Panc1 (cell line): ENCODE results near the gene KIFBP. TPM values are rescaled to one million over a fixed set of nuclear protein-coding genes. Genes with fewer than 3 reads are reported as not detected.

ENCODE experiments used
- ATAC-seq: fragments of 200-7000 bp; cut with Tn5 transposase; 2 replicates; pipeline ENCODE4 v1.9.1; 2020; ENCODE audit warnings: mild to moderate bottlenecking, moderate library complexity
- BruUV-seq: library from RNA; stranded (reverse); fragments of 400-500 nt; replicated peaks from 2 replicates; lab custom pipeline; 2021; lab: Mats Ljungman, UMichigan
- CTCF ChIA-PET: fragments of 300-600 bp; sonication (Branson Sonifier 250); formaldehyde crosslinking; loops from one replicate; lab custom pipeline; 2022; ENCODE audit warnings: antibody characterized with exemption; lab: Charles Lee
- POLR2A ChIA-PET: fragments of 300-600 bp; sonication (Branson Sonifier 250); formaldehyde crosslinking; loops from one replicate; lab custom pipeline; 2022; ENCODE audit warnings: antibody characterized with exemption; lab: Charles Lee
- DNase-seq: peaks from one replicate; pipeline ENCODE4 v3.0.0-alpha.2; 2010; ENCODE audit warnings: low read depth, low spot score
- H3K27ac ChIP-seq: 2 replicates; pipeline ENCODE4 v1.5.1; 2011; ENCODE audit warnings: mild to moderate bottlenecking, low read length, inconsistent platforms
- H3K27me3 ChIP-seq: fragments of 200-500 bp; sonication (Bioruptor generic); 2 replicates; pipeline ENCODE4 v1.6.0; 2014; ENCODE audit warnings: low read length, inconsistent platforms; ENCODE audit not compliant: control insufficient read depth, insufficient read depth
- H3K36me3 ChIP-seq: fragments of 200-500 bp; sonication (Bioruptor generic); 2 replicates; pipeline ENCODE4 v1.5.1; 2014; ENCODE audit warnings: inconsistent platforms, mild to moderate bottlenecking, low read length, moderate library complexity; ENCODE audit not compliant: control insufficient read depth, insufficient read depth
- H3K4me1 ChIP-seq: 2 replicates; pipeline ENCODE4 v1.5.1; 2011; ENCODE audit warnings: inconsistent platforms, mild to moderate bottlenecking, low read length, moderate library complexity; ENCODE audit not compliant: control insufficient read depth, insufficient read depth
- H3K4me3 ChIP-seq, 2 experiments: 2 replicates each; pipeline ENCODE4 v1.5.1; 2011 to 2012; ENCODE audit warnings: low read depth in 2 of 2, low read length in 2 of 2, mild to moderate bottlenecking in 2 of 2, inconsistent platforms in 1 of 2, moderate library complexity in 1 of 2
- H3K9me3 ChIP-seq: fragments of 200-500 bp; sonication (Bioruptor generic); 2 replicates; pipeline ENCODE4 v1.5.1; 2014; ENCODE audit warnings: low read depth, mild to moderate bottlenecking, inconsistent platforms, low read length, moderate library complexity; ENCODE audit not compliant: control insufficient read depth, insufficient read depth
- POLR2AphosphoS5 ChIP-seq: IDR thresholded peaks from 2 replicates; pipeline ENCODE4 v1.6.1; 2012; ENCODE audit warnings: mild to moderate bottlenecking, low read depth, low read length, moderate library complexity
- SIN3A ChIP-seq: IDR thresholded peaks from 2 replicates; pipeline ENCODE4 v1.6.1; 2012; ENCODE audit warnings: low read depth, mild to moderate bottlenecking, low read length, moderate library complexity, borderline replicate concordance; ENCODE audit not compliant: insufficient read depth
- TCF7L2 ChIP-seq: IDR thresholded peaks from 2 replicates; pipeline ENCODE4 v1.6.1; 2011; ENCODE audit warnings: mild to moderate bottlenecking, low read depth, low read length, inconsistent platforms
- in situ Hi-C: cut with HindIII; loops from 2 replicates; pipeline ENCODE4 v1.10.0; 2016; ENCODE audit warnings: low sequenced_read_pairs, low pct_unique_long_range_greater_than_20kb
- intact Hi-C: fragments of 100-400 bp; cut with micrococcal nuclease; formaldehyde crosslinking; loops from one replicate; pipeline ENCODE4 v1.10.0; 2022; ENCODE audit not compliant: unreplicated experiment
- total RNA-seq: library from RNA; stranded (reverse); gene quantifications from one replicate; pipeline ENCODE4 v1.2.1, GENCODE V29; 2021; ENCODE audit not compliant: unreplicated experiment
- TF ChIP-seq, protein P1 (sequence below), 2 experiments: IDR thresholded peaks; 2 replicates each; pipeline ENCODE4 v1.6.1; 2011 to 2012; ENCODE audit warnings: low read depth in 2 of 2, control low read depth in 1 of 2, low read length in 1 of 2, mild to moderate bottlenecking in 1 of 2, moderate library complexity in 1 of 2; ENCODE audit not compliant: insufficient read depth in 1 of 2
- TF ChIP-seq, protein P2 (sequence below): fragments of 450-650 bp; IDR thresholded peaks from 2 replicates; pipeline ENCODE4 v1.5.1; 2017; ENCODE audit warnings: mild to moderate bottlenecking

KIFBP gene
- total RNA-seq, 1 experiment from 2014 or later: 45.9 TPM

DNA sequence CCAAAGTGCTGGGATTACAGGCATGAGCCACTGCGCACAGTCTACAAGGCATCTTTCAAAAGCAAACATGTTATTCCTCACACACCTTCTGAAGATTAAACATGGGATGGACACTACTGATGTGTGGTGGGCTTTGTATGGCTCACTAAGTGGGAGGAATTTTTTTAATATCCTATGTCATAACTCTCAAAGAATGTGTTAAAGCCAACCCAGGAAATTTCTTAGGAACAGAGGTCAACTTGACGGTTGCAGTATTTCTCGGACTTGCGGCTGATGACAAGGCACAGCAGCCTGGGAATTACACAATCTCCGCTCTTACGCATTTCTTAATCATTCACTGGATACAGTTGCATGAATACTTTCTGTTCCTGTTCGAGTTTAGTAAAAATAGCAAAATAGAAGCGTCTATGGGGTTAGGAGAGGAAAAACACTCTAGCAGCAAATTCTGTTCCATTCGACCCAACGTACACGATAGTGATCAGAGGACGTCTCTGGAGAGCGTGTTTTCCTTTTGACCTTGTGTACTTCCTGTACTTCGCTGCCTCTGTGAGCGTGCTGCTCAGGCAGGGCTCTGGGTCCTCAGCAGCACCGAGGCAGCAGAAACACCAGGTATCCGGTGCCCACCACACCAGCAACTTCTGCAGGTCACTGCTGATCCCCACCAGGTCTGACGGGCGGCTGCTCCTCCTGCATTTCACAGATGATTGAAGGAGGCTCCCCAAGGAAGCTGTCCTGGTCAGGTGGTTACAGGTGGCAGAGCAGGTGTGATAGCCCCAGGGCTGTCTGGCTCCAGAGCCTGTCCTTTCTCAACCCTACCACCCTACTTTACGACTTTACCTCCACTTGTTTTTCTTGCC lies 72.9 kb downstream of the KIFBP start:
- Histone ChIP-seq H3K27me3 (no peaks in the 10 kb centered on the region), H3K36me3 (no peaks in the 10 kb centered on the region), H3K4me1 (peaks cover 9% of the 10 kb centered on the region), H3K9me3 (no peaks in the 10 kb centered on the region), H3K27ac (peak overlapping the region; percentile 65), H3K4me3 (peak overlapping the region; percentile 10 to 53; a peak in 3 of 4 replicates)
- CTCF ChIA-PET: interaction anchor here (0.5 kb wide), 1 partner anchor 40 kb away, joined by 3 read pairs; no protein-coding TSS in a partner anchor
- ATAC-seq: peak; percentile 86
- no peak for TF ChIP-seq SIN3A
- TF ChIP-seq TCF7L2: no peak
- TF ChIP-seq POLR2AphosphoS5: no peak
- TF ChIP-seq, protein P1, sequence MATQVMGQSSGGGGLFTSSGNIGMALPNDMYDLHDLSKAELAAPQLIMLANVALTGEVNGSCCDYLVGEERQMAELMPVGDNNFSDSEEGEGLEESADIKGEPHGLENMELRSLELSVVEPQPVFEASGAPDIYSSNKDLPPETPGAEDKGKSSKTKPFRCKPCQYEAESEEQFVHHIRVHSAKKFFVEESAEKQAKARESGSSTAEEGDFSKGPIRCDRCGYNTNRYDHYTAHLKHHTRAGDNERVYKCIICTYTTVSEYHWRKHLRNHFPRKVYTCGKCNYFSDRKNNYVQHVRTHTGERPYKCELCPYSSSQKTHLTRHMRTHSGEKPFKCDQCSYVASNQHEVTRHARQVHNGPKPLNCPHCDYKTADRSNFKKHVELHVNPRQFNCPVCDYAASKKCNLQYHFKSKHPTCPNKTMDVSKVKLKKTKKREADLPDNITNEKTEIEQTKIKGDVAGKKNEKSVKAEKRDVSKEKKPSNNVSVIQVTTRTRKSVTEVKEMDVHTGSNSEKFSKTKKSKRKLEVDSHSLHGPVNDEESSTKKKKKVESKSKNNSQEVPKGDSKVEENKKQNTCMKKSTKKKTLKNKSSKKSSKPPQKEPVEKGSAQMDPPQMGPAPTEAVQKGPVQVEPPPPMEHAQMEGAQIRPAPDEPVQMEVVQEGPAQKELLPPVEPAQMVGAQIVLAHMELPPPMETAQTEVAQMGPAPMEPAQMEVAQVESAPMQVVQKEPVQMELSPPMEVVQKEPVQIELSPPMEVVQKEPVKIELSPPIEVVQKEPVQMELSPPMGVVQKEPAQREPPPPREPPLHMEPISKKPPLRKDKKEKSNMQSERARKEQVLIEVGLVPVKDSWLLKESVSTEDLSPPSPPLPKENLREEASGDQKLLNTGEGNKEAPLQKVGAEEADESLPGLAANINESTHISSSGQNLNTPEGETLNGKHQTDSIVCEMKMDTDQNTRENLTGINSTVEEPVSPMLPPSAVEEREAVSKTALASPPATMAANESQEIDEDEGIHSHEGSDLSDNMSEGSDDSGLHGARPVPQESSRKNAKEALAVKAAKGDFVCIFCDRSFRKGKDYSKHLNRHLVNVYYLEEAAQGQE (IDR thresholded peaks at IDR 0.05; ENCODE audit: insufficient read depth in 1 of 2, low read depth in 2 of 2, low read length in 1 of 2): no peak
- TF ChIP-seq, protein P2, sequence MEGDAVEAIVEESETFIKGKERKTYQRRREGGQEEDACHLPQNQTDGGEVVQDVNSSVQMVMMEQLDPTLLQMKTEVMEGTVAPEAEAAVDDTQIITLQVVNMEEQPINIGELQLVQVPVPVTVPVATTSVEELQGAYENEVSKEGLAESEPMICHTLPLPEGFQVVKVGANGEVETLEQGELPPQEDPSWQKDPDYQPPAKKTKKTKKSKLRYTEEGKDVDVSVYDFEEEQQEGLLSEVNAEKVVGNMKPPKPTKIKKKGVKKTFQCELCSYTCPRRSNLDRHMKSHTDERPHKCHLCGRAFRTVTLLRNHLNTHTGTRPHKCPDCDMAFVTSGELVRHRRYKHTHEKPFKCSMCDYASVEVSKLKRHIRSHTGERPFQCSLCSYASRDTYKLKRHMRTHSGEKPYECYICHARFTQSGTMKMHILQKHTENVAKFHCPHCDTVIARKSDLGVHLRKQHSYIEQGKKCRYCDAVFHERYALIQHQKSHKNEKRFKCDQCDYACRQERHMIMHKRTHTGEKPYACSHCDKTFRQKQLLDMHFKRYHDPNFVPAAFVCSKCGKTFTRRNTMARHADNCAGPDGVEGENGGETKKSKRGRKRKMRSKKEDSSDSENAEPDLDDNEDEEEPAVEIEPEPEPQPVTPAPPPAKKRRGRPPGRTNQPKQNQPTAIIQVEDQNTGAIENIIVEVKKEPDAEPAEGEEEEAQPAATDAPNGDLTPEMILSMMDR: no peak
- in situ Hi-C loops (no loop called here), intact Hi-C loops (no loop called here)
- BruUV-seq: no TSS peak
- POLR2A ChIA-PET: no interaction called here
- peak; percentile 91 for DNase-seq

DNA sequence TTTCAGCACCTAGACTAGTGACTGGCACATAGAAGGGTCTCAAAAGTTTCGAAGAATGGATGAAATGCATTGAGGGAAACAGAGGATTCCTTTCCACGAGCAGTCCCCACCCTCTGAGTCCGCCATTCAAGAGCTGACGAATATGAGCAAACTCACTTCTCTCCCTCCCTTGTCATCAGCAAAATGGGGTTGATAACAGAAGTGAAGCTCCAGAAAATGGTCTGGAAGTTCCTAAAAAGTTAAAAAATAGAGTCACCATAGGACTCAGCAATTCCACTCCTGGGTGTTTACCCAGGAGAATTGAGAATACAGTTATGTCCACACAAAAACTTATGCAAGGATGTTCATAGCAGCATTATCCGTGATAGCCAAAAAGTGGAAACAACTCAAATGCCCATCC lies 74.3 kb downstream of the KIFBP start:
- no TSS peak for BruUV-seq
- CTCF ChIA-PET: no interaction called here
- Histone ChIP-seq H3K9me3 (no peaks in the 10 kb centered on the region), H3K27ac (no peak overlapping the region), H3K4me3 (no peak overlapping the region), H3K36me3 (no peaks in the 10 kb centered on the region), H3K27me3 (no peaks in the 10 kb centered on the region), H3K4me1 (peaks cover 9% of the 10 kb centered on the region)
- in situ Hi-C loops: no loop called here
- POLR2A ChIA-PET: no interaction called here
- TF ChIP-seq, protein P1 (IDR thresholded peaks at IDR 0.05; ENCODE audit: insufficient read depth in 1 of 2, low read depth in 2 of 2, low read length in 1 of 2): no peak
- no peak for TF ChIP-seq TCF7L2
- TF ChIP-seq POLR2AphosphoS5: no peak
- TF ChIP-seq SIN3A: no peak
- TF ChIP-seq, protein P2: no peak
- intact Hi-C loops: no loop called here
- ATAC-seq: no peak
- DNase-seq: no peak
